Adipose tissue (tissue), 3 donors: Measurements from ENCODE around the gene VWA5A. TPM values are rescaled to one million over a fixed set of nuclear protein-coding genes. Genes with fewer than 3 reads are reported as not detected.

Experiments used
- H3K27ac ChIP-seq: one replicate; pipeline ENCODE4 v1.5.1; 2013; ENCODE audit warnings: low read depth, low read length
- WGBS, 3 donors: extraction: QIAGEN DNeasy Blood & Tissue Kit; methylation state at CpG; one replicate each; pipeline ENCODE4 v1.1.7; 2013; 5-methylcytosine and 5-hydroxymethylcytosine counted together
- polyA plus RNA-seq, 3 donors: library from polyadenylated mRNA; stranded (reverse); fragments of 200-250 nt; gene quantifications; one replicate each; pipeline ENCODE4 v1.2.3, GENCODE V29; 2013
- donor health status: healthy with polysubstance abuse.
- donor health status: Bipolar disorder and iron deficiency.
- donor health status: healthy.

VWA5A gene
- polyA plus RNA-seq, 3 donors, result 9.2 to 15.0 (median 10.7) TPM

DNA sequence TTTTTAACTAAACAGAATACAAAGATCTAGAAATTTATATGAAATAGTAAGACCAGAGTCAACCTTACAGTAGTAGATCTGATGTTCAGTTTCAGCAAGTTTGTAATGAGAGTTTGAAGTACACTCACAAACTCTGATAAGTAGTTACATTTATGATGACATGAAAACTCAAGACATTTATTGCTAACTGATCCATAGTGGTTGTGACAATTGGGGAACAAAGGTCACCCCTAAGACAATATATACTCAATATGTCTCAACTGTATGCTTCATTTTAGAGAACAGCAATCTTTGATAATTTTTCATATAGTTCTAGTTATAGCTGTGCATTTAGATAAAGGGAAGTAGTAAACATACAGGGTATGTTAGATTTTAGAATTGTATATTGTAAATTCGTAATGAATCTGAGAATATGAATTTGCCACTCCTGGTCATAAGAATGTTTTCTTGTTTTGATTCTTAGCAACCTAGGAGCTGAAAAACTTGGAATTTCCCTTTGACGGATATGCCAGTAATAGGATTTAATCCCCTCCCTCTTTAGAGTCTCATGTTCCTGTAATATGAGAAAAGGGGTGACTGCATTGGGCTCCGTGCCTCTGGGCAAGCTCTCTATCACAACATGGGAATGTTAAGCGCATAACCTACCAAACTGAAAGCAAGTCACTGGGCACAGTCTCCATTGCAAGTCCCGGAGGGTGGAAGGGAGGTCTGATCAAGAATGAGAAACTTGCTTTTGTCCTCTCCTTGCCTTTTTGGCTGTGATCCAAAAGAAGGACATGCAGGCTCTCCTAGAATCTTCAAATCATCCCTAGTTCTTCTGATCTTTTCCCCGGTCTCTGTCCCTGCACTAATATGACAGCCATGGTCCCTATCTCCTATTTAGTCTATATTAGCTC lies 79.3 kb downstream of the VWA5A start:
- H3K27ac ChIP-seq, result no peak overlapping the region
- WGBS, 3 donors, result 61 to 76% (median 66%) methylated on average over 6 of the region's 6 CpGs

- 32 to 44% (median 33%) methylated on average over 4 of the region's 4 CpGs for WGBS, 3 donors
Observed at GRCh38 chr11:124195189-124195734, 80.0 kb downstream of the VWA5A start.

More at GRCh38 chr11:124195189-124195734, 80.0 kb downstream of the VWA5A start:
- no peak overlapping the region for H3K27ac ChIP-seq

Other genes starting within 250 kb of the VWA5A start
- gene TMEM225, start 229.8 kb upstream of the VWA5A start, polyA plus RNA-seq, result not detected
- gene OR8D4, start 213.3 kb upstream of the VWA5A start, polyA plus RNA-seq, result not detected
- not detected for gene OR4D5, start 175.8 kb upstream of the VWA5A start, polyA plus RNA-seq
- not detected for gene OR6T1, start 171.6 kb upstream of the VWA5A start, polyA plus RNA-seq
- gene OR10S1, start 137.7 kb upstream of the VWA5A start, polyA plus RNA-seq, result not detected
- gene OR10G6, start 120.3 kb upstream of the VWA5A start, polyA plus RNA-seq, result not detected
- gene OR10G4, start 102.5 kb upstream of the VWA5A start, polyA plus RNA-seq, result under 1 TPM in 1 of 3 donors, not detected in 2; 0.13 TPM
- gene OR10G9, start 92.4 kb upstream of the VWA5A start, polyA plus RNA-seq, result not detected
- gene OR10G8, start 88.7 kb upstream of the VWA5A start, polyA plus RNA-seq, result not detected
- gene OR10G7, start 74.1 kb upstream of the VWA5A start, polyA plus RNA-seq, result not detected
- gene OR10D3, start 67.9 kb downstream of the VWA5A start, polyA plus RNA-seq, result not detected
- gene OR8G1, start 125.6 kb downstream of the VWA5A start, polyA plus RNA-seq, result not detected
- not detected for gene OR8G5, start 140.9 kb downstream of the VWA5A start, polyA plus RNA-seq
- not detected for gene OR8D1, start 198.5 kb downstream of the VWA5A start, polyA plus RNA-seq
- not detected for gene OR8D2, start 204.7 kb downstream of the VWA5A start, polyA plus RNA-seq